Measurements from ENCODE around the gene SMAGP.
"Not testable (repeated sequence)": the region's sequence is repeated elsewhere in the genome, so short reads cannot be mapped to it uniquely, and the experiment has no call there.

Gene SMAGP

GRCh38 chr12:51270067-51270950 is at the start of gene SMAGP:
Gene SMAGP, minus strand, starts transcription at chr12:51270415. Its CDS starts 1,137 bp downstream, at chr12:51269278.
- Histone ChIP-seq H3K27ac (ENCODE audit: low read length) (peak within 1 kb of the TSS; percentile 72), H3K9me3 (ENCODE audit: control insufficient read depth in 1 of 2, low read length in 2 of 2) (no peaks in the 10 kb centered on the region)

GRCh38 chr12:51318846-51319599 is 48.8 kb upstream of the SMAGP start:
- Histone ChIP-seq H3K27ac (ENCODE audit: low read length) (no peak overlapping the region), H3K9me3 (ENCODE audit: control insufficient read depth in 1 of 2, low read length in 2 of 2) (no peaks in the 10 kb centered on the region), H3K4me3 (ENCODE audit: low read depth in 1 of 2, low read length in 2 of 2) (no peak overlapping the region), H3K4me1 (ENCODE audit: control insufficient read depth in 1 of 2, insufficient read depth in 2 of 2, low read length in 2 of 2) (no peaks in the 10 kb centered on the region), H3K36me3 (ENCODE audit: control insufficient read depth in 1 of 2, insufficient read depth in 2 of 2, low read length in 2 of 2) (no peaks in the 10 kb centered on the region), H3K27me3 (ENCODE audit: low read depth, low read length) (no peaks in the 10 kb centered on the region)

More at GRCh38 chr12:51270067-51270950, at the start of gene SMAGP:
- no peaks in the 10 kb centered on the region for H3K27me3 ChIP-seq (ENCODE audit: low read depth, low read length)
- peak within 1 kb of the TSS; percentile 70 to 82 for H3K4me3 ChIP-seq (ENCODE audit: low read depth in 1 of 2, low read length in 2 of 2)
- no peaks in the 10 kb centered on the region for H3K4me1 ChIP-seq (ENCODE audit: control insufficient read depth in 1 of 2, insufficient read depth in 2 of 2, low read length in 2 of 2)
- H3K36me3 ChIP-seq (ENCODE audit: control insufficient read depth in 1 of 2, insufficient read depth in 2 of 2, low read length in 2 of 2), result no peaks in the 10 kb centered on the region

- H3K27me3 ChIP-seq (ENCODE audit: low read depth, low read length); H3K36me3 ChIP-seq (ENCODE audit: control insufficient read depth in 1 of 2, insufficient read depth in 2 of 2, low read length in 2 of 2); H3K9me3 ChIP-seq (ENCODE audit: control insufficient read depth in 1 of 2, low read length in 2 of 2); H3K4me3 ChIP-seq (ENCODE audit: low read depth in 1 of 2, low read length in 2 of 2); H3K4me1 ChIP-seq (ENCODE audit: control insufficient read depth in 1 of 2, insufficient read depth in 2 of 2, low read length in 2 of 2); H3K27ac ChIP-seq (ENCODE audit: low read length): not testable (repeated sequence)
Observed at GRCh38 chr12:51318057-51318806, 48.0 kb upstream of the SMAGP start.

- Histone ChIP-seq H3K36me3 (ENCODE audit: control insufficient read depth in 1 of 2, insufficient read depth in 2 of 2, low read length in 2 of 2) (no peaks in the 10 kb centered on the region), H3K27ac (ENCODE audit: low read length) (no peak overlapping the region), H3K27me3 (ENCODE audit: low read depth, low read length) (no peaks in the 10 kb centered on the region), H3K4me1 (ENCODE audit: control insufficient read depth in 1 of 2, insufficient read depth in 2 of 2, low read length in 2 of 2) (peaks cover 0 to 3% of the 10 kb centered on the region in 2 donors), H3K9me3 (ENCODE audit: control insufficient read depth in 1 of 2, low read length in 2 of 2) (no peaks in the 10 kb centered on the region), H3K4me3 (ENCODE audit: low read depth in 1 of 2, low read length in 2 of 2) (no peak overlapping the region)
Observed at GRCh38 chr12:51311389-51311788, 41.2 kb upstream of the SMAGP start.

- H3K4me3 ChIP-seq (ENCODE audit: low read depth in 1 of 2, low read length in 2 of 2), result no peak overlapping the region
- no peaks in the 10 kb centered on the region for H3K27me3 ChIP-seq (ENCODE audit: low read depth, low read length)
- peak overlapping the region; percentile 49 for H3K27ac ChIP-seq (ENCODE audit: low read length)
- H3K36me3 ChIP-seq (ENCODE audit: control insufficient read depth in 1 of 2, insufficient read depth in 2 of 2, low read length in 2 of 2), result no peaks in the 10 kb centered on the region
- H3K4me1 ChIP-seq (ENCODE audit: control insufficient read depth in 1 of 2, insufficient read depth in 2 of 2, low read length in 2 of 2), result peaks cover 0 to 3% of the 10 kb centered on the region in 2 donors
- no peaks in the 10 kb centered on the region for H3K9me3 ChIP-seq (ENCODE audit: control insufficient read depth in 1 of 2, low read length in 2 of 2)
Observed at GRCh38 chr12:51307655-51308593, 37.7 kb upstream of the SMAGP start.

- Histone ChIP-seq H3K36me3 (ENCODE audit: control insufficient read depth in 1 of 2, insufficient read depth in 2 of 2, low read length in 2 of 2) (no peaks in the 10 kb centered on the region), H3K27me3 (ENCODE audit: low read depth, low read length) (no peaks in the 10 kb centered on the region), H3K9me3 (ENCODE audit: control insufficient read depth in 1 of 2, low read length in 2 of 2) (no peaks in the 10 kb centered on the region)
Observed at GRCh38 chr12:51306507-51306906, 36.3 kb upstream of the SMAGP start.

GRCh38 chr12:51300768-51301167 is 30.6 kb upstream of the SMAGP start:
- not testable (repeated sequence) for H3K27ac ChIP-seq (ENCODE audit: low read length); H3K27me3 ChIP-seq (ENCODE audit: low read depth, low read length); H3K9me3 ChIP-seq (ENCODE audit: control insufficient read depth in 1 of 2, low read length in 2 of 2); H3K4me3 ChIP-seq (ENCODE audit: low read depth in 1 of 2, low read length in 2 of 2); H3K36me3 ChIP-seq (ENCODE audit: control insufficient read depth in 1 of 2, insufficient read depth in 2 of 2, low read length in 2 of 2); H3K4me1 ChIP-seq (ENCODE audit: control insufficient read depth in 1 of 2, insufficient read depth in 2 of 2, low read length in 2 of 2)

More at GRCh38 chr12:51306507-51306906, 36.3 kb upstream of the SMAGP start:
- no peak overlapping the region for H3K4me3 ChIP-seq (ENCODE audit: low read depth in 1 of 2, low read length in 2 of 2)
- peaks cover 0 to 3% of the 10 kb centered on the region in 2 donors for H3K4me1 ChIP-seq (ENCODE audit: control insufficient read depth in 1 of 2, insufficient read depth in 2 of 2, low read length in 2 of 2)
- H3K27ac ChIP-seq (ENCODE audit: low read length), result no peak overlapping the region

GRCh38 chr12:51295651-51296050 is 25.4 kb upstream of the SMAGP start:
- H3K27me3 ChIP-seq (ENCODE audit: low read depth, low read length), result no peaks in the 10 kb centered on the region
- peaks cover 0 to 5% of the 10 kb centered on the region in 2 donors for H3K36me3 ChIP-seq (ENCODE audit: control insufficient read depth in 1 of 2, insufficient read depth in 2 of 2, low read length in 2 of 2)
- H3K4me1 ChIP-seq (ENCODE audit: control insufficient read depth in 1 of 2, insufficient read depth in 2 of 2, low read length in 2 of 2), result no peaks in the 10 kb centered on the region
- no peak overlapping the region for H3K27ac ChIP-seq (ENCODE audit: low read length)
- no peak overlapping the region for H3K4me3 ChIP-seq (ENCODE audit: low read depth in 1 of 2, low read length in 2 of 2)
- H3K9me3 ChIP-seq (ENCODE audit: control insufficient read depth in 1 of 2, low read length in 2 of 2), result no peaks in the 10 kb centered on the region

- H3K36me3 ChIP-seq (ENCODE audit: control insufficient read depth in 1 of 2, insufficient read depth in 2 of 2, low read length in 2 of 2); H3K9me3 ChIP-seq (ENCODE audit: control insufficient read depth in 1 of 2, low read length in 2 of 2); H3K4me1 ChIP-seq (ENCODE audit: control insufficient read depth in 1 of 2, insufficient read depth in 2 of 2, low read length in 2 of 2); H3K4me3 ChIP-seq (ENCODE audit: low read depth in 1 of 2, low read length in 2 of 2); H3K27me3 ChIP-seq (ENCODE audit: low read depth, low read length); H3K27ac ChIP-seq (ENCODE audit: low read length): not testable (repeated sequence)
Observed at GRCh38 chr12:51294097-51294496, 23.9 kb upstream of the SMAGP start.

GRCh38 chr12:51293696-51294095 is 23.5 kb upstream of the SMAGP start:
- no peaks in the 10 kb centered on the region for H3K36me3 ChIP-seq (ENCODE audit: control insufficient read depth in 1 of 2, insufficient read depth in 2 of 2, low read length in 2 of 2)
- no peak overlapping the region for H3K27ac ChIP-seq (ENCODE audit: low read length)
- no peaks in the 10 kb centered on the region for H3K9me3 ChIP-seq (ENCODE audit: control insufficient read depth in 1 of 2, low read length in 2 of 2)
- no peak overlapping the region for H3K4me3 ChIP-seq (ENCODE audit: low read depth in 1 of 2, low read length in 2 of 2)
- H3K4me1 ChIP-seq (ENCODE audit: control insufficient read depth in 1 of 2, insufficient read depth in 2 of 2, low read length in 2 of 2), result no peaks in the 10 kb centered on the region
- no peaks in the 10 kb centered on the region for H3K27me3 ChIP-seq (ENCODE audit: low read depth, low read length)
